KOPT-K1 (cell line): ENCODE measurements around the gene FOSL2.

Experiments used
- H3K27ac ChIP-seq: fragments of 200-600 bp; sonication (generic); 2 replicates; pipeline ENCODE4 v1.5.1; 2016; ENCODE audit warnings: antibody characterized with exemption, mild to moderate bottlenecking, low read depth, low read length; ENCODE audit not compliant: poor library complexity, severe bottlenecking
- H3K36me3 ChIP-seq: fragments of 200-600 bp; sonication (generic); 2 replicates; pipeline ENCODE4 v1.5.1; 2017; ENCODE audit warnings: antibody characterized with exemption, mild to moderate bottlenecking, low read length, moderate library complexity; ENCODE audit not compliant: insufficient read depth
- H3K9me3 ChIP-seq: fragments of 200-600 bp; sonication (generic); 2 replicates; pipeline ENCODE4 v1.5.1; 2017; ENCODE audit warnings: antibody characterized with exemption, low read length, mild to moderate bottlenecking; ENCODE audit not compliant: insufficient read depth, poor library complexity, severe bottlenecking

FOSL2 gene

DNA sequence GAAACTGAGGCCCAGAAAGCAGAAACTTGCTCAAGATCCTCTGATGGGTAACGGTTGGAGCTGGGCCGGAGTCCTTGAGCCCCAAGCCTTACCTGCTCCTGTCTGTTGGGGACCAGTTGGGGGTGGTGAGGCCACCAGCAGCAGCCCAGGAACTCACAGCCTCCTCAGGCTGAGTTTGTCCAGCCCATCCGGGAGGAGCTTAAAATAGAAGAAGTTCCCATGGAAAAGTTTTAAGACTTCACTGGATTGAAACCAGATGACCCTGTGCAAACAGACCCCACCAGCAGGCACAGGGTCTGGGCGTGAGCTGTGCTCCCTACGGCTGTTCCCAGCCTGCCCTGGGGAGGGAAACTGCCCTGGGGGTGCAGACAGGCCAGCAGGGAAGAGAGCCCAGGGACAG is 40.6 kb upstream of the FOSL2 start:
- Histone ChIP-seq H3K9me3 (no peaks in the 10 kb centered on the region), H3K36me3 (no peaks in the 10 kb centered on the region), H3K27ac (no peak overlapping the region)

DNA sequence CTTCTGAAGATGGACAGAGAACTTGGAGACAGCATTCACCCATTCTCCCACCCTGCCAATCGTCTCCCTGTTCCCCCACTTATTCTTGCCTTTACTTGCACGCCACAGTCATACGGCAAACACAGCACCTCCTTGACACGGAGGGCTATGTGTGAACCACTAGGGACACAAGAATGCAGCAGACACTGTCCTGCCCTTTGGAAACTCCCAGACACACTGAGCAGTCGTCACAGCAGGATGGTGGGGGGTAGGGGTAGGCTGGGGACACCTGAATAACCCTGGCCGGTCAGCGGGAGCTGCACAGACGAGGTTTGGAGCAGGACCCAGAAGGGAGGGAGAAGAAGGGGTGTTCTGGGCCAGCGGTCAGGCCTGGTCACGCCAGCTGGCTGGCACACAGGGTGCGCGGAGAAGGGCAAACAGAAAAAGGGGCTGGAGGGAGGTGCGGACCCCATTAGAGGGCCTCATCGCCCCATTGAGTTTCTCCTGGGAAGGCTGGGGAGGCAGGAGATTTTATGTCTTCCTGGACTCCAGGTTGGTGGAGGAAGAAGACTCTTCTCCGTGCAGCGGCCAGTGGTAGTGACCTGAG is 40.0 kb upstream of the FOSL2 start:
- no peaks in the 10 kb centered on the region for H3K36me3 ChIP-seq
- H3K9me3 ChIP-seq, result no peaks in the 10 kb centered on the region
- no peak overlapping the region for H3K27ac ChIP-seq

DNA sequence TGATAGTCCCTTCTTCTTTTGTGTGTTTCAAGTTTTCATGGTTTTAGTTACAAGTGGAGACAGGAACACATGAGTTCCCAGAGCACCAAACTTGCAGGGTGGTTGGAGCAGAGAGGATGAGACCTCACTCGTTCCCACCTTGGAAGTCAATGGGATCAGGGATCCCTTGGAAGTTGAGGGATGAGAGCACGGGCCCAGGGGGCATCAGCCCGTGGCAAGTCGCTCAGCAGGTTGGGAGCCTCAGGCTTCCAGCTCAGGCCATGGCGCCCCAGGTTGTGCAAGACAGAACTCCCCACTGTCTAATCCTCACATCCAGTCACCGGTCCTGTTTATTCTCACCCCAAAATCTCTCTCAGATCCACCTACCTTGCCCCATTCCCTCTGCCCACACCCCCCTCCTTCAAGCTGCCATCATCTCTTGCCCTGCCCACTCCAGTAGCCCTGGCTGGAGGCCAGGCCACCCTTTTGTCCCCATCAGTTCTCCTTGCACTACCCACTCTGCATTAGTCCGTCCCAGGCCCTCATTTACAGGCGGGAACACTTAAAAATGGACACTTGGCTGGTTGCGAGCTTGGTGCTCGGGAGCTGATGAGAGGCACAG is 37.6 kb upstream of the FOSL2 start:
- no peaks in the 10 kb centered on the region for H3K36me3 ChIP-seq
- H3K27ac ChIP-seq, result no peak overlapping the region
- no peaks in the 10 kb centered on the region for H3K9me3 ChIP-seq

DNA sequence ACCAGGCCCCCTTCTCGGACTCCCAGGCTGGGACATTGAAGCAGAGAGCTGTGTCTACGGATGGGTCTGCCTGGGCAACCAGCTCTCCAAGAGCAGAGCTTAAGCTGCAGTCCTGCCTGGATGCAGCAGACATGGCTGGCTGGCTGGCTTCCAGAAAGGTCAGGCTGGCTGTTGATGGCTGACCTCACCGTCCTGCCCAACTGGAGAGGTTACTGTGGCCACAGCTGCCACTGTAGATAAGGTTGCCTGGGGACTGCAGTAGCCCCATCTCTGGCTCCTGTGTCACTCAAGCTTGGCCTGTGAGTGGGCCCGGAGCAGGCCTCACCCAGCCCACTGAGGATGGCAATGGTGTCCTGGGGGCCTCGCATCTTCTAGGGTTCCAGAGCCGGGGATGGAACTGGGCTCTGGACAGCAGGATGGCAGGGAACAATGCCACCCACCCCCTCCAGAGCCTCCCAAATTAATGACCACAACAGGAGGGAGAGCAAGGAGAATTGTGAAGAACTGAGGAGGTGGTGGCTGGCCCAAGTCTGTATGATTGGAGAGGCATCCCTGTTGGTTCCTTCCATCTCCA is 37.0 kb upstream of the FOSL2 start:
- Histone ChIP-seq H3K36me3 (no peaks in the 10 kb centered on the region), H3K27ac (no peak overlapping the region), H3K9me3 (no peaks in the 10 kb centered on the region)

DNA sequence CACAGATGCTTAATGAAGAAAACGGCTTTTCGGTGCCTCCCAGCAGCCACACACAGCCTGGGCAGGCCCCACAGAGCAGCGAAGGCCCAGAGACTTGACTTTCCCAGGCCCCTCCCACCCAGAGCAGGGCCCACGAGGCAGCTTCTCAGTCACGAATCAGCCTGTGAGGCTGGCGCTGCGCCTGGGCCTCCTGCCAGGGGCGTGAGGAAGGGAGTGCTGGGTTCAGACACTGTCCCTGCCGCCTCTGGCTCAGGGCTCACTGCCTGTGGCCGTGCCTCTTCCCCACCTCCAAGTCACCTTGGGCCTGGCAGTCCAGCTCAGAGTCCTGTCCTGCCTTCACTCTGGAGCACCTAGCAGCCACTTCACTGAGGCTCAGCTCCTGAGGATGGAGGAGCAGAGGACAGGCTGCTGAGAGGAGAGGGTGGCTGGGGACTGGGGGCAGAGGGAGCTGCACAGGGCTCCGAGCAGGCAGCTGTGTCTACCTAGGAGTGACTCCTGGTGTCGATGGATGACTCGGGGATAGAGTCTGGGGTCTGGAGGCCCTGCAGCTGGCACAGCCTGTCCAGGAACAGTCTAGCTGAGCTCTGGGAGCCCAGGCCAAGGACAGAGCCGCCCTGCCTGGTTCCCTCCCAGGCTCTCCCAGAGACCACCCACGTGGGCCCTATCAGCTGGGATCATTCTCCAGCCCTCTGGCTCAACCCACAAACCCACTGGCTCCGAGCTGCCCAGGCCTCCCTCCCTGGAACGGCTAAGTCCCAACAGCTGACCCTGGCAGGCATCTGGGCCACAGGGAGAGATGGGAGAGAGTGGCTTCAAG is 36.4 kb upstream of the FOSL2 start:
- Histone ChIP-seq H3K9me3 (no peaks in the 10 kb centered on the region), H3K27ac (no peak overlapping the region), H3K36me3 (no peaks in the 10 kb centered on the region)

DNA sequence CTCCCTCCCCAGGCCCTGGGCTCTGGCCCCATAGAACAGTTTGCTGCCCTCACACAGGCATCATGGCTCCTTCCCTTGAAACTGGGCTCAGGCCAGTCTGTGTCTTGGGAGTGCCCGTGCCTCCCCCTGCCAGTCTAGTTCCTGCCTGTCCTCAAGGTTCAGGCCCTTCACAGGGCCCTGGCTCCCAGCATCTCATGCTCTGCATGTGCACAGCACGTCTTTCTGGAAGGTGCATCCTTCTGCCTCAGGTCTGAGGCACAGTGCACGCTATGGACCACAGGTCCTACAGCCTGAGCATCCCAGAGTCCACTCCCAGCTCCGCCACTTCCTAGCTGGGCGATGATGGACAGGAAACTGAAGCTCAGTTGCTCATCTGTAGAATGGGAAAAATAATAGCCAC is 35.6 kb upstream of the FOSL2 start:
- Histone ChIP-seq H3K27ac (no peak overlapping the region), H3K36me3 (no peaks in the 10 kb centered on the region), H3K9me3 (no peaks in the 10 kb centered on the region)

DNA sequence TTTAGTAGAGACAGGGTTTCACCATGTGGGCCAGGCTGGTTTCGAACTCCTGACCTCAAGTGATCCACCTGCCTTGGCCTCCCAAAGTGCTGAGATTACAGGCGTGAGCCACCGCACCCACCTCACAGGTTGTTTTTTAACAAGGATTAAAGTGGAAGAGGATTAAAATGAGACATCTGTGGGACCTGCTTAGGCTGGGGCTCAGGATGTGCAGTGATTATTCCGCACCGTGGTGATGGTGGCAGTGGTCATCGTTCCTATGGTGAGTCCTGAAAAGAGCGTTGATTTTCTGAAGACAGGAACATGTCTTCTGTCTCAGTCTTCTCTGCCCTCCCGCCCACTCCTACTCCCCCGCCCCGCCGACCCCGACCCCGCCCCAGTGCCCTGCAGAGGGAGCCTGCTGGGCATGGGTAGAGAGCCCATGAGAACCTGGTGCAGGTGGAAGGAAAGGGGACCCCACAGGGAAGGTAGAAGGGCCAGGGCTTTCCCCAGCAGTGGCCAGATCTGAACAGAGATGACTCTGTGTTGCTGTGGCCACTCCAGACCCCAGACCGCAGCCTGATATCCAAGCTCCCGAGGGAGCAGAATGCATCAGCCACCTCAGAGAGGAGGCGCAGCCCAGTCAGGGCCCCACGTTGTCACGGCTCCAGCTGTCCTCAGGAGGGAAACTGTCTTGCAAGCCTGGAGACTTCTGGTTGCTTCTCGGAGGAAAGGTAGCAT is 34.5 kb upstream of the FOSL2 start:
- Histone ChIP-seq H3K36me3 (no peaks in the 10 kb centered on the region), H3K27ac (no peak overlapping the region), H3K9me3 (no peaks in the 10 kb centered on the region)

DNA sequence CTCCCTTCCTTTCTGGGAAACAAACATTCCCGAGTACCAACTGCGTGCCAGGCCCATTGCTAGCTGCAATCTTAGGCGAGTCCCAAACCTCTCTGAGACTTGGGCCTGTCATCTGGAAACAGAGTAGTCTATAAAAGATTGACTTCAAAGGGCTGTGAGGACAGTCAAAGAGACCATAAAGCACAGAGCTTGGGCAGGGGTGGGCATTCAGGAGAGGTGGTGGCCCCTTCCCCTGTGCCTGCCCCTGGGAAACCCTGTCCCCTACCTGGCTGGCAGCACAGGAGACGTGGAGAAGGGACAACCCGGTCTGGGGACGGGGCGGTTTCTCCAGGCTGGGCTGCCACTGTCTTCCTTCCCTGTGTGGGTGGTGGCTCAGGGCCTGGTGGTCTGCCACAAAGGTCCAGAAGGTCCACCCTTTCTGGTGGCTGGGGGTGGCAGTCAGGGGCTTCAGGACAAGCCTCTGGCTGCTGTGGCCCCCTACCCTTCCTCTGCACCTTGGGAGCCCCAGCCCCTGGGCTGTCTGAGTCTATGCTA is 33.9 kb upstream of the FOSL2 start:
- Histone ChIP-seq H3K36me3 (no peaks in the 10 kb centered on the region), H3K9me3 (no peaks in the 10 kb centered on the region), H3K27ac (no peak overlapping the region)

DNA sequence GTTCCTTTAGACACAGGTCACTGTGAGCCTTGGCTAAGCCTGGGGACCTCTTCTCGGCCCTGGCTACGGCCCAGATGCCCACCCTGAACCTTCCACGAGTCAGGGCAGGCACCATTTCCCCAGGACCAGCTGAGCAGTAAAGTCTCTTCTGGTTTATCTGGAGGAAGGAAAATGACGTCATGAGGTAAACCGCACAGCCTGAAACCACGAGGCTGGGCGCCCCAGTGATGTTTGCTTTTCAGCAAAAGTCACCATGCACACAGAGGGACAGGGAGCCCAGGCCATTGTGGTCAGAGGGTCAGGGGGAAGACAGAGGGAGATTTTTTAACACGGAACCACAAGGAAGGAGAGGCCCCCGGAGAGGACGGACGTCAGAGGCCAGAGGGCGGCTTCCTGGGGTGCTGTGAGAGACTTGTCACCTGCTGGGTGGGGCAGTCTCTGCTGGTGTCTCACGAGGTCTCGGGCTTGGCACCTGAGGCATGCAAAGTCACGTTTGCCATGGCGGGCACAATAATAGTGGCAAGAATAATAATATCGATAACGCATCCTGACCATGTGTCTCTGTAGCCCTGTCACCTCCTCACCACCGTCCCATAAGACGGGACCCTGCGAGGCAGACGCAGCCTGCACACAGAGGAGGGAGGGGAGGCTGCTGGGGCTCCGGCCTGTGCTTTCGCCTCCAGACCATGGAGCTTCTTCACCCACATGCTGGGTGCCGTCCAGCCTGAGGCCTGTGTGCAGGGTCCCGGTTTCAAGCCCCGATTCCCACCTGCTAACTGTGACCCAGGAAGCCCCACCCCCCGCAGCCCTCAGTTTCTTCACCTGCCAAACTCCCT is 33.2 kb upstream of the FOSL2 start:
- H3K27ac ChIP-seq, result no peak overlapping the region
- no peaks in the 10 kb centered on the region for H3K9me3 ChIP-seq
- H3K36me3 ChIP-seq, result no peaks in the 10 kb centered on the region

DNA sequence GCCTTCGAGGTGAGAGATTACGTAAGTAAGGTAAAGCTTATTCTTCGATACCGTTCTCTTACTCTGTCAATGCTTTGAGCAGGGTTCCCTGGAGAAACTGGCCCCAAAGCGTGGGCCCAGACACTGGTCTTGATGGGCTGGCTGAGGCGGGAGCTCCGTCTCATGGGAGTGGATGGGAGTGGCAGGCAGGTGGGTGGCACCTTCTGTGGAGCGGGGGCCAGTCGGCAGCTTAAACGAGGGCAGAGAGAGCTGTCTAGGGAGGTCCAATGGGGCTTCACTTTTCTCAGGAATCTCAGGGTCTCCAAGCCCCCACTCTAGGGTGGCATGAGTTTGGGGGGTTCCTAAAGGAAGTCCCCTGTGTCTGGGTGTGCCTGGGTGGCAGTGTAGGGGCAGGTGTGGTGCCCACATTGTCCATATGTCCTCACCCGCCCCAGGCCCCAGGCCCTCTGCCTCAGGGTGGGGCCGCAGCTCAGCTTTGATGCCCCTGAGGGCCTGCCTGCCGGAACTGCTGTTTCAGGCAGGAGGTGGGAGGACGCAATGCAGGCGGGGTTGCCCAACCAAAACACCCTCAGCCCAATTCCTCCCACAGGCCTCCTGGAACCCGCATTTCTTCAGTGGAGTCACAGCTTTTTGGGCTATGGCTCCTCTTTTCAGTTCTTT is 32.5 kb upstream of the FOSL2 start:
- Histone ChIP-seq H3K27ac (no peak overlapping the region), H3K36me3 (no peaks in the 10 kb centered on the region), H3K9me3 (no peaks in the 10 kb centered on the region)

DNA sequence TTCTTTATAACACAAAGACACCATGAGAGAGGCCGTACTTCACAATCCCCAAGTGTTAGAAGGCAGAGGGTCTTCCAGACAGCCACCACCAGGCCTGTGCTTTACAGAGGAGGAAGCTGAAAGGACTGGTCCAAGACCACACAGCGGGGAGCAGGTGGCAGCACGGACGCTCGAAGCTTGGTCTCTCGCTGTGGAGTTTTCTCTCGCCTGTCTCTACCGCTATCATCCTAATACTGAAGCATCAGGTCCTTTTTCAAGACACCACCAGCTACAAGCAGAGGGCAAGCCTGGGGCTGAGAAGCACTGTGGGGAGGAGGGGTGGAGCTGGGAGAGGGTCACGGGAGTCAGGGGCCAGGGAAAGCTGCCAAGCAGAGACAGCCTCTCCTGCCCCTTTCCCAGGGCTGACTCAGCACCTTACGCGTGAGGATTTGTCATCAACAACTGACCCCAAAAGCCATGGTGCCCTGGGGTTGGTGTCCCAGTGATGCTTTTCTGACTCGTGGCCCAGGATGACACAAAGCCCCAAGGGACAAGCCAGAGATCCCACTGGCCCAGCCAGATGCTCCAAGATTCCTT is 31.9 kb upstream of the FOSL2 start:
- Histone ChIP-seq H3K27ac (no peak overlapping the region), H3K36me3 (no peaks in the 10 kb centered on the region), H3K9me3 (no peaks in the 10 kb centered on the region)

DNA sequence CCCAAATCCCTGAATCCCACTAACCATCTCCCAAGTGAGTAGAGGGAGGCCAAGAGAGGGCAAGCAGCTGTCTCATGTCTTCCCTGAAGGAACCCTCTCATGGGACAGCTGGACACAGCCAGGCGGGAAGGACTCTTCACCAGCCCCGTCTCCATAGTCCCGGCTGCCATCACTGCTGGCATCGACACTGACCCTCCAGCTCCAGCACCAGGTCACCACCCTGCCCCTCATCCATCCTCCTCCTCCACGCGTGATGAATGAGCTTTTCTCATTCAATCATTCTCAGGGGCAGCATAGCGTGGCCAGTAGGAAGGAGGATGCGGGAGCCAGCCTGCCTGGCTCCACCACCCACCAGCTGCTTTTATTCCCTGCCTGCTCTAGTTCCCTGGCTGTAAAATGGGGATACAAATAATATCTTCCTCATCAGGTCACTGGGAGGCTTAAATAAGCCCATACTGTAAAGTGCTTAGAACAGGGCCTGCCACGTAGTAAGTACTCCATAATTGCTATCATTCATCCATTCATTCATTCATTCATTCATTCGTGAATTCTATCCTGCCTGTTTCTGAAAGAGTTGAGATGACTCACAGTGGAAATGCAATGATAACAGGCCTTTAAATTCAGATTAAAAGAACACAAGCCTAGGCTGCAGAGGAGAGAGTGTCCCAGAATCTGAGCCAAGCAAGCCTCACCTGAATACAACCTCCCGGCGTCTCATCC is 30.5 kb upstream of the FOSL2 start:
- Histone ChIP-seq H3K36me3 (no peaks in the 10 kb centered on the region), H3K27ac (no peak overlapping the region)

DNA sequence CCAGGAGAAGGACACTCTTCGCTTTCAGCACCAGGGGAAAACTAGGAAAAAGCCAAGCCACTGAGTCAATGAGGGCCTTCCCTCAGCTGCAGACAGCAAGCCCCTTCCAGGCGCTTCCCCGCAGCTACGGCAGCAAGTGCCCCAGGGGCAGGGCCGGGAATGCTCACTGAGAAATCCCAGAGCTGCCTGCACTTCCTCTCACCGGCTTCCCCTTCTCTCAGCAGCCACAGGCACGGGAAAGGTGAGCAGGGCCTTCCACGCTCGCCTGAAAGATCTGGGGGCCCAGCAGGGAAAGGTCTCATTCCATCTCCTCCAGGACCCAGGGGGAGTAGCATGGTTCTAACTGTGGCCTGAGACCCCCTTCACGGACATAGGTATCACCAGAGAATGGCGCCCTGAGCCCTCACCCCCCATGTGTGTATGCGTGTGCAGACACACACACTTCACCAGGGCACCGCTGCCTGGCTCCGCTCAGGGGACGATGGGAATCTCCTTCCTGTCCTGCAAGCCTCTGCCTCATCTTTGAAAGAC is 29.6 kb upstream of the FOSL2 start:
- Histone ChIP-seq H3K9me3 (no peaks in the 10 kb centered on the region), H3K27ac (no peak overlapping the region), H3K36me3 (no peaks in the 10 kb centered on the region)

More for the DNA sequence above, 30.5 kb upstream of the FOSL2 start:
- H3K9me3 ChIP-seq, result no peaks in the 10 kb centered on the region
